GM19023 (cell line): ENCODE data around the gene CDKAL1.
"Not testable (repeated sequence)": the region's sequence is repeated elsewhere in the genome, so short reads cannot be mapped to it uniquely, and the experiment has no call there.

Source experiments
- ATAC-seq: cut with Tn5 transposase; IDR thresholded peaks from one replicate; pipeline ENCODE4 v1.9.1; 2021; ENCODE audit warnings: mild to moderate bottlenecking, moderate library complexity; ENCODE audit not compliant: unreplicated experiment

CDKAL1 gene

GRCh38 chr6:20549398-20549797 is 15.1 kb downstream of the CDKAL1 start:
- not testable (repeated sequence) for ATAC-seq

- no peak for ATAC-seq
Observed at GRCh38 chr6:20554326-20554725, 20.1 kb downstream of the CDKAL1 start.

GRCh38 chr6:20554817-20555216 is 20.6 kb downstream of the CDKAL1 start:
- no peak for ATAC-seq

DNA sequence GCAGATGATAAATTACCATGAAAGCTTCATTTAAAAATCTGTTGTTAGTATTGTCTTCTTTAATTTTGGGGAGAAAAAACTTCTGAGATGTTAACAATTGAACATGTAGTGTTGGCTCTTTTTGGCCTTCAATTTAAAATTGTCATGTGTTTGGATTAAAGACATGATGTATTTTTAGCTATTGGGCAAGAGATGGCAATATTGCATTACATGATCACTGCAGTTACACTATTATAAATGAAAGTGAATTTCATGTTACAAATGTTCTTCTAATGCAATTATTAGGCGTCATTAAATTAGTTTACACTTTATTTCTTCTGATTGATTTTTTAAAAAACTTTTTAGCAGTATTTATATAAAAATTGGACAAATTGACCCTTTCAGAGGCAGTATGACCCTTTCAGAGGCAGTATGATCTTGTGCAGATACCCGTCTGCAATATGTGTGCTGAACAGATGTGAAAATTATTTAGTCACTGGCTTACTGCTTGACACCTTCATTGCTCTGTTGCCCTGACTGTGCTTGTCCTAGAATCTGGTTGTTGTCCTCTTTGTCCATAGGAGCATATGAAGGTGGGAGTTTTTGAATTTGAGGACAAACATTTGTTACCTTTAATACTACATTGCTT is 25.8 kb downstream of the CDKAL1 start:
- ATAC-seq = no peak

DNA sequence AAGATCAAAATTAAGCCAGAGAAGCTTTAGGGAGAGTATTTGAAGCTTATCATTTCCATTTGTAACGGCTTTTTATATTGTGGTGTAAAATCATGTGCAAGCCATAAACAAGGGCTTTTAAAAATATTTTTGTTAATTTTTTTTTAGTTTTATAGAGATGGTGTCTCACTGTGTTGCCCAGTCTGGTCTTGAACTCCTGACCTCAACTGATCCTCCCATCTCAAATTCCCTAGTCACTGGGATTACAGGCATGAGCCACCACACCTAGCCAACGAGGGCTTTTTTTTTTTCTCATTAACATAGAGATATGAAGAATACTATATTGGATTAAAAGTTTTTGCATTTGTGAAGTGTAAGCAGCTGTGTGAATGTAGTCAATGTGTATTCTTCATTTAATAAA is 29.1 kb downstream of the CDKAL1 start:
- no peak for ATAC-seq

- no peak for ATAC-seq
Observed at GRCh38 chr6:20564269-20564668, 30.0 kb downstream of the CDKAL1 start.

DNA sequence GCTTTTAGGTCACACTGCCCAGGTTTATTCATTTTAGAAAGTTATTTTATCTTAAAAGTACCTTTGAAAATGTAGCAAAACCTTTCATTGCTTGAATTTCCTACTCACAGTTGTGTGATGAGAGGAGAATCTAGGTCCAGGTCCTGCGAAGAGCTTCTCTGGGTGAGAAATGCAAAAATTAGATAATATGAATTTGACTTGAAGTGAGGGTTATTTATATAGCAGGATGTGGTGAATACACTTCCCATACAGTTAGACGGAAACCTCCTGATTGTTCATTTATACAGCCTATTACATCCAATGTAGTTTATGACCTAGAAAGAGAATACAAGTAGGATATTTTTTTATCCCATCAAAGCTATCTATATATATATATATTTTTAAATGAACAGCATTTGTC is 30.5 kb downstream of the CDKAL1 start:
- ATAC-seq = no peak

- ATAC-seq = no peak
Observed at GRCh38 chr6:20565342-20565741, 31.1 kb downstream of the CDKAL1 start.

DNA sequence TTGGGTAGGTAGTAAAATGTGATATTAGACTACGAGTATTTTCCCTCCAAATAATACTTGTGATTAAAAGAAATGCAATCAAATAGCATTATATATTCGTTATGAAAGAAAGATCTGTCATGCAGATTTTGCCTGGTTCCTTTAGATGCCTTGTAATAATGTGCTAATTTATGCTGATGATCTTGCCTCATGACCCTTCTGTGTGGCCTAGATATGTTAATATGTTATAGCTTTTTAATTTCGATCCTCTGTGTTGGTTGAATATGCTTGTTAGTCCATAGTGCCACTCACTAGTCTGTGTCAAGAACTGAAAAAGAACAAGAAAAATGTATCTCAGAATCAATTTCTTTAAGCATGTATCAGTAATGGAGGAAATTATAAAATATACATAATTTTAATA is 31.9 kb downstream of the CDKAL1 start:
- ATAC-seq = no peak

GRCh38 chr6:20569000-20569610 is 34.8 kb downstream of the CDKAL1 start:
- no peak for ATAC-seq

- no peak for ATAC-seq
Observed at GRCh38 chr6:20571261-20571660, 37.0 kb downstream of the CDKAL1 start.

- ATAC-seq = no peak
Observed at GRCh38 chr6:20572288-20572687, 38.0 kb downstream of the CDKAL1 start.

DNA sequence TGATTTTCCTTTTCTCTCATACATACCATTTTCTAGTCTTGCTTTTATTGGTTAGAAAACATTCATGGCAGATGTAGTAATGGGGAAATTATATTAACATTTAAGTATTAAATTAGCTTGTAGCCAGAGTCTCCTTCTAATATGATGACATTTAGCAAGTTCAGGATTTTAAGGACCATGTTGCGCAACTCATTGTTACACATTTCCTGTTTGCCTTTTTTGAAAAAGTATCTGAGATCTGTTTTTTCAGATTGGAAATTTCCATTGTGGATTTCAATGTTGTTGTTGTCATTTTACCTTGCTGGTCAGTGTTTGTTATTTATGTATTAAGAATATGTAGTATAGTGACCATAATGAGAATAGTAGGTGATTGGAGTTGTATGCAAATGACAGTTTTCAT is 38.7 kb downstream of the CDKAL1 start:
- no peak for ATAC-seq

GRCh38 chr6:20574355-20574754 is 40.1 kb downstream of the CDKAL1 start:
- ATAC-seq = no peak

DNA sequence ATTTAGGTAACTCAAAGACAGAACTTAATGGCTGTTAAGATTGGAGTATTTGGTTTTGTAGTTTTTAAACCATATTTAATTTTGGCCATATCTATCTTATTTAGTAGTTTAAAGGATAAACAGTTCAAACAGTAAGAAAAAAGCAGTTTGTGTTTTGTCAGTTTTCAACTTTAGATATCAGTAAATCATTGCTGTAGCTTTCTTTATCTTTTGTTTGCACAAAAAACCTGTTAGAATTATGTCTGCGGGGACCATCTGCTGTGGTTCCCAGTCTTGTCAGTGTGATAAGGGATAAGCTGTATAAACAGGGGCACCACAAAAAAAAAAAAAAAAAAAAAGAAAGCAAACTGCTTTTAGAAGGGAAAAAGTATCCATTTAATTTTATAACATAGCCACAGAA is 40.9 kb downstream of the CDKAL1 start:
- ATAC-seq = no peak

- no peak for ATAC-seq
Observed at GRCh38 chr6:20575704-20576451, 41.6 kb downstream of the CDKAL1 start.

- no peak for ATAC-seq
Observed at GRCh38 chr6:20577173-20577688, 43.0 kb downstream of the CDKAL1 start.

GRCh38 chr6:20581070-20581469 is 46.8 kb downstream of the CDKAL1 start:
- no peak for ATAC-seq

DNA sequence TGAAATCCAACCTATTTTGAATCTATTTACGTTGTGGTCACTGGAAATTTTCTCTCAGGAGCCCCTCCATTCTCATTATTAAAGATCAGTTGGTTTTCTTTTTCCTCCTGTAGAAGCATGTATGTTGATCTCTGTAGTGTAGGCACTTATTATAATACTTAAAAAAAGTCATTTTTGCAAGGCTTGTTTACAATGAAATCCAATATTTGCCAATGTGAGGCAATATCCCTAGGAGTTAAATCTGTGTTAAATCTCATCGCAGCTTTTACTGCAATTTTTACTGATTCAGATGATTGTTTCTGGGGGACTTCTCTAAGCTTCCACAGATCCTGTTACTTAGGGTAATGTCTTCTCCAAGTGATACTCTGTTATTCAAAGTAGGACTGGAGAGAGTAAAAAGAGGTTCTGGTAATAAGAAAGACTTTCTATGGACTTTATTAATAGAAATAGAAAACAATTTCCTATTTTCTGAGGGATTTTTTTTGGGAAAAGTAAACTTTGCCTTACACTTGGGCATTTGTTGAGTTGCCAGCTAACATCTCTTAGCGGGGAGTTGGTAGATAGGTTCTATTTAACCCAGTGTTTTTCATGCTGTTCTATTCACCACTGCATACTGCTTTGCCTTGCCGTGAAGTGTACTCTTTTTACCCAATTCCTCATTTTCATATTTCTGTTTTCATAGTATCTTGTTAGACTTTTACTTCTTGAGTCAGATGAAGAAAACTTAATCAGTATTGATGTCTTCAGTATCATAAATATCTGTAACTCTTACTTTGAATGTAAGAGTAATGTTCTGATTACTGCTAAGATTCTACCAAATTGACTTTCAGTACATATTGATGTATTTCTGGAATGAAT is 48.6 kb downstream of the CDKAL1 start:
- no peak for ATAC-seq

- no peak for ATAC-seq
Observed at GRCh38 chr6:20583444-20583800, 49.2 kb downstream of the CDKAL1 start.

GRCh38 chr6:20584100-20584731 is 50.0 kb downstream of the CDKAL1 start:
- no peak for ATAC-seq
